ENCODE data around the gene TP73.
A peak's percentile ranks its signal among the peaks of the same experiment; 100 is the strongest.
"Not testable (repeated sequence)": the region's sequence is repeated elsewhere in the genome, so short reads cannot be mapped to it uniquely, and the experiment has no call there.

TP73 gene

DNA sequence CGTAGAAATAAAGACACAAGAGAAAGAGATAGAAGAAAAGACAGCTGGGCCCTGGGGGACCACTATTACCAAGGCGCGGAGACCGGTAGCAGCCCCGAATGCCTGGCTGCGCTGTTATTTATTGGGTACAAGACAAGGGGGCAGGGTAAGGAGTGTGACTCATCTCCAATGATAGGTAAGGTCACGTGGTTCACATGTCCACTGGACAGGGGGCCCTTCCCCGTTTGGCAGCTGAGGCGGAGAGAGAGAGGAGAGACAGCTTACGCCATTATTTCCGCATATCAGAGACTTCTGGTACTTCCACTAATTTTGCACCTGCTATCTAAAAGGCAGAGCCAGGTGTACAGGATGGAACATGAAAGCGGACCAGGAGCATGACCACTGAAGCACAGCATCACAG lies 31.6 kb upstream of the TP73 start:
- H3K27me3 ChIP-seq (ENCODE audit: control insufficient read depth, insufficient read depth, low read length): peaks cover 15% of the 10 kb centered on the region; the same call in 1 of the 2 replicates
- H3K4me1 ChIP-seq (ENCODE audit: control insufficient read depth, insufficient read depth, low read length): peaks cover 11% of the 10 kb centered on the region
- H3K4me3 ChIP-seq (ENCODE audit: low read depth, low read length): no peak overlapping the region
- no peak overlapping the region for H3K27ac ChIP-seq (ENCODE audit: low read depth, low read length)
- no peak overlapping the region for H3K9ac ChIP-seq (ENCODE audit: low read length)
- no peaks in the 10 kb centered on the region for H3K9me3 ChIP-seq (ENCODE audit: control insufficient read depth, insufficient read depth, low read depth, low read length)
- H3K36me3 ChIP-seq (ENCODE audit: control insufficient read depth, insufficient read depth, low read length): no peaks in the 10 kb centered on the region

DNA sequence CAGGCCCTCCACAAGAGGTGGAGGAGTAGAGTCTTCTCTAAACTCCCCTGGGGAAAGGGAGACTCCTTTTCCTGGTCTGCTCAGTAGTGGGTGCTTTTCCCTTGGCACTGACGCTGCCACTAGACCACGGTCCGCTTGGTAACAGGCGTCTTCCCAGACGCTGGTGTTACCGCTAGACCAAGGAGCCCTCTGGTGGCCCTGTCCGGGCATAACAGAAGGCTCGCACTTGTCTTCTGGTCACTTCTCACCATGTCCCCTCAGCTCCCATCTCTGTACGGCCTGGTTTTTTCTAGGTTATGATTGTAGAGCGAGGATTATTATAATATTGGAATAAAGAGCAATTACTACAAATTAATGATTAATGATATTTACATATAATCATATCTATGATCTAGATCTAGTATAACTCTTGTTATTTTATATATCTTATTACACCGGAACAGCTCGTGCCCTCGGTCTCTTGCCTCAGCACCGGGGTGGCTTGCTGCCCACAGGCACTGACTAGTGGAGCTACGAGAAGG lies 31.1 kb upstream of the TP73 start:
- H3K9ac ChIP-seq (ENCODE audit: low read length); H3K36me3 ChIP-seq (ENCODE audit: control insufficient read depth, insufficient read depth, low read length); H3K9me3 ChIP-seq (ENCODE audit: control insufficient read depth, insufficient read depth, low read depth, low read length); H3K27ac ChIP-seq (ENCODE audit: low read depth, low read length); H3K4me3 ChIP-seq (ENCODE audit: low read depth, low read length): not testable (repeated sequence)
- H3K27me3 ChIP-seq (ENCODE audit: control insufficient read depth, insufficient read depth, low read length): peaks cover 15% of the 10 kb centered on the region; the same call in 1 of the 2 replicates
- peaks cover 14% of the 10 kb centered on the region for H3K4me1 ChIP-seq (ENCODE audit: control insufficient read depth, insufficient read depth, low read length)

DNA sequence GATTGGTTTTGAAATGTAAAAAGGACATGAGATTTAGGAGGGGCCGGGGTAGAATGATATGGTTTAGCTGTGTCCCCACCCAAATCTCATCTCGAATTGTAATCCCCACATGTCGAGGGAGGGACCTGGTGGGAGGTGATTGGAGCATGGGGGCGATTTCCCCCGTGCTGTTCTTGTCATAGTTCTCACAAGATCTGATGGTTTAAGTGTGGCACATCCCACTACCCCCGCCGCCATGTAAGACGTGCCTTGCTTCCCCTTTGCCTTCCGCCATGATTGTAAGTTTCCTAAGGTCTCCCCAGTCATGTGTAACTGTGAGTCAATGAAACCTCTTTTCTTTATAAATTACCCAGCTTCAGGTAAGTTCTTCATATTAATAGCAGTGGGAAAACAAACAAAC lies 30.2 kb upstream of the TP73 start:
- not testable (repeated sequence) for H3K9me3 ChIP-seq (ENCODE audit: control insufficient read depth, insufficient read depth, low read depth, low read length); H3K9ac ChIP-seq (ENCODE audit: low read length); H3K27ac ChIP-seq (ENCODE audit: low read depth, low read length); H3K36me3 ChIP-seq (ENCODE audit: control insufficient read depth, insufficient read depth, low read length); H3K4me3 ChIP-seq (ENCODE audit: low read depth, low read length)
- Histone ChIP-seq H3K27me3 (ENCODE audit: control insufficient read depth, insufficient read depth, low read length) (peaks cover 15% of the 10 kb centered on the region; the same call in 1 of the 2 replicates), H3K4me1 (ENCODE audit: control insufficient read depth, insufficient read depth, low read length) (peaks cover 14% of the 10 kb centered on the region)

DNA sequence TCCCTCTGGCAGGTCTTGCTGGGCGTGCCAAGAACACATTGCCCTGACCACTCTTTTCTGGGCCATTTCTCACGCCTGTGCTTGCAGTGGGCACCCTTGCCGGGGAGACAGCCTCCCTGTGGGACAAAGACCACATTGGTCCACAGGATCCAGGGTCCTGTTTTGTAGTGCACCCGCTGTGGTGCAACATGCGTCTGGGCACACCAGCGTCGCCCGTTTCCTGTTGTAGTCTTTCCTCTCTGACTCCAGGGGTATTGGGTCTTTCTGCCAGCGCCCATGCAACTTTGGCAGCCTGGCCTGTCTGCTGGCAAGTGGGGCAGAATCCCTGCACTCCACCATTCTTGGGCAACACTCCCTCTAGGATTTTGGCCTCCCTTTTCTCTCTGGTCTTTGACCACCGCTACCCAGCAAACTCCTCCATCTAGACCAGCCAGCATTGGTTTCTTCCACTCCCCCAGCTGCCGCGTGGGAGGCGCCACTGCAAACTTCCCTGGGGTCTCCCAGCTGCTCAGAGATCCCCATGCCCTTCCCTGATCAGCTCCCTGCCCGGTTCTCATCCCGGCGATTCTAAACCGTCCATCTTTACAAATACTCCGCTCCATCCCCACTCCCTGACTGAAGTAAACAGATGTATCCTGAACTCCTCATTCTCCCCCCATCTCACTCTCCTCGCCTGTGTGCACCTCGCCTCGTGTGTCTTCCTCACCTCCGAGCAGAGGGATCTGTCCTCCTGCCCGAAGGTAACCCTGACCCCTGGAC lies 28.7 kb upstream of the TP73 start:
- Histone ChIP-seq H3K36me3 (ENCODE audit: control insufficient read depth, insufficient read depth, low read length) (peaks cover 15% of the 10 kb centered on the region), H3K27me3 (ENCODE audit: control insufficient read depth, insufficient read depth, low read length) (peaks cover 15% of the 10 kb centered on the region; the same call in 1 of the 2 replicates), H3K9ac (ENCODE audit: low read length) (peak overlapping the region; percentile 56), H3K4me3 (ENCODE audit: low read depth, low read length) (peak overlapping the region; percentile 94), H3K4me1 (ENCODE audit: control insufficient read depth, insufficient read depth, low read length) (peaks cover 11% of the 10 kb centered on the region), H3K9me3 (ENCODE audit: control insufficient read depth, insufficient read depth, low read depth, low read length) (no peaks in the 10 kb centered on the region), H3K27ac (ENCODE audit: low read depth, low read length) (no peak overlapping the region)

DNA sequence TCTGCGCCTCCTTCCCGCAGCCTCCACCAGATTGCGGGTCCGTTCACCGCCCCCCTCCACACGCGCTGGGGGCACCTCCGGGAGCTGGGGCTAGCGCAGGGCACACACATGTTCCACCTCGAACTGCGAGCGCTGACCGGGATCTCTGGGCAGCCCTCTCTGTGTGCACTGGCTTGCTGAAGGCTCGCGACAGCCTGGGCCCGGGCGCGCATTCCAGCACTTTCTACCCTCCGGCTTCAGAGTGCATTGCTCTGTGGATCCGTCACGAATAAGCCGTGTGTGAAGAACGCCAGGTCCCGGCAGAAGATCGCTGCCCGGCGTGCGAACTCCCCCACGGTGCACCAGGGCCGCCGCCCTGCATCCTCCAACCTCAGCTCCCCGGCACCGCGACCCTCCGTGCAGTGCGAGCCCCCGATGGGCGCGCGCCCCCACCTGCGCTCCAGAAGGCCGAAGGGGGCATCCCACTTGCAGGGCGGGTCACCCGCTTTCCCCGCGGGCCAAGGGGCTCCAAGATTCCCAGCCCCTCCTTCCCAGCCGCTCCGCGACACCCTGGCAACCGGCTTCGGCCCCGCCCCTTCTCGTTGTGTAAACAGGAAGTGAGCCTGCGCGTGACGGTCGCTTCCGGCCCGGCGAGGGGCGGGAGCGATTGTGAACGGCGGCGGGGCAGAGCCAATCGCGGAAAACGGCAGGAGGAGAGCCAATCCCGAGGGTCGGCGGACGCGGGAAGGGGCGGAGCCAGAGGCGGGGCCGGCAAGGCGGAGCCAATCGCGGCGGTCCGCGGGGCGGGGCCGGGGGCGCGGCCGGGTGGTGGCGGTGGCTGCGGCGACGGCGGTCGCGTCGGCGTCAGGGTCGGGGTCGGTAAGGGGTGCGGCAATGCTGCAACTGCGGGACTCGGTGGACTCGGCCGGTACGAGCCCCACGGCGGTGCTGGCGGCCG lies 27.8 kb upstream of the TP73 start, which contains the start of gene TPRG1L:
Gene TPRG1L, plus strand, starts transcription at position 816 of the 937 bp plus-strand sequence. Its CDS starts 58 bp downstream, at position 874.
- Histone ChIP-seq H3K27me3 (ENCODE audit: control insufficient read depth, insufficient read depth, low read length) (peaks cover 15% of the 10 kb centered on the region; the same call in 1 of the 2 replicates), H3K36me3 (ENCODE audit: control insufficient read depth, insufficient read depth, low read length) (peaks cover 23% of the 10 kb centered on the region), H3K9me3 (ENCODE audit: control insufficient read depth, insufficient read depth, low read depth, low read length) (no peaks in the 10 kb centered on the region), H3K4me3 (ENCODE audit: low read depth, low read length) (peak within 1 kb of the TSS; percentile 94), H3K9ac (ENCODE audit: low read length) (peak within 1 kb of the TSS; percentile 72), H3K4me1 (ENCODE audit: control insufficient read depth, insufficient read depth, low read length) (peaks cover 8% of the 10 kb centered on the region; the same call in 1 of the 2 replicates), H3K27ac (ENCODE audit: low read depth, low read length) (no peak within 1 kb of the TSS)

DNA sequence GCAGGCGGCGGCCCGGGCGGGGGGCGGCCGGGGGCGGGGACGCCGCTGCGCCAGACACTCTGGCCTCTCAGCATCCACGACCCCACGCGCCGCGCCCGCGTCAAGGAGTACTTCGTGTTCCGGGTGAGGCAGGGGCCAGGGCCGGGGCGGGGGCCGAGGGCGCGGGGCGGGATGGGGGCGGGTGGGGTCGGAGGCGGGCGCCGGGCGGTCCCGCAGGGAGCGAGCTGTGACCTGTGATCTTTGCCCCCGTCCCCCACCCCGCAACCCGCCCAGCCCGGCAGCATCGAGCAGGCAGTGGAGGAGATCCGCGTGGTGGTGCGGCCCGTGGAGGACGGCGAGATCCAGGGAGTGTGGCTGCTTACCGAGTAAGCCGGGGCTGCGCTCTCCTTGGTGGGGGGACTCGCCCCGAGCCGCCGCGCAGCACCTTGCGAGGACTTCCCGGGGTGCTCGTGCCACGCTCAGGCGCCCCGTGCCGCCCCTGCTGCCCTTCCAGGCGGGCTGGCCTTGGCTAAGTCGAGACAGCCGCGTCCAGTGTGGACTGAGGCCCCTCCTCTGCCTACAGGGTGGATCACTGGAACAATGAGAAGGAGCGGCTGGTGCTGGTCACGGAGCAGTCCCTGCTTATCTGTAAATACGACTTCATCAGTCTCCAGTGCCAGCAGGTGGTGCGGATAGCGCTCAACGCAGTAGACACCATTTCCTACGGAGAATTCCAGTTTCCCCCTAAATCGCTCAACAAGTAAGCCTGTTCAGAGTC lies 27.0 kb upstream of the TP73 start:
- H3K9me3 ChIP-seq (ENCODE audit: control insufficient read depth, insufficient read depth, low read depth, low read length): no peaks in the 10 kb centered on the region
- H3K27me3 ChIP-seq (ENCODE audit: control insufficient read depth, insufficient read depth, low read length): peaks cover 15% of the 10 kb centered on the region; the same call in 1 of the 2 replicates
- H3K27ac ChIP-seq (ENCODE audit: low read depth, low read length): no peak overlapping the region
- H3K4me1 ChIP-seq (ENCODE audit: control insufficient read depth, insufficient read depth, low read length): peaks cover 8% of the 10 kb centered on the region; the same call in 1 of the 2 replicates
- peaks cover 30% of the 10 kb centered on the region for H3K36me3 ChIP-seq (ENCODE audit: control insufficient read depth, insufficient read depth, low read length)
- H3K9ac ChIP-seq (ENCODE audit: low read length): peak overlapping the region; percentile 72
- peak overlapping the region; percentile 94 for H3K4me3 ChIP-seq (ENCODE audit: low read depth, low read length)

DNA sequence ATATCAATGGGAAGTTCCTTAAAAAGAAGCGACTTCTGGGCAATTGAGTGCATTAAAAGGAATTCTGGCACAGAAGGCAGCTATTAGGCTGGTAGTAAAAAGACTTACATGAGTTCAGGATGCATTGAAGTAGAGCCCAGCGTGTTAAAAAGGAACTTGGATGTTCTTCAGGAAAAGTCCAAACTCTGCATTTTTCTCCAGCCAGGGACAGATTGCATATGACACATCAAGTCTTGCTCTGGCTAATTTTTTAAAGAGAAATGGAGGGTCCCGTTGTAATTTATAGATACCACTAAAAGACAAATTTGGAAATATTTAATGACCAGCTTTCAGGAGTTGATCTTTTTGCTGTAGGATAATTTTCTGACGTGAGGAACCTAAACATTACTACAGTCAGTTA lies 26.3 kb upstream of the TP73 start:
- Histone ChIP-seq H3K4me3 (ENCODE audit: low read depth, low read length) (peak overlapping the region; percentile 94), H3K27ac (ENCODE audit: low read depth, low read length) (no peak overlapping the region), H3K4me1 (ENCODE audit: control insufficient read depth, insufficient read depth, low read length) (peaks cover 8% of the 10 kb centered on the region; the same call in 1 of the 2 replicates), H3K9me3 (ENCODE audit: control insufficient read depth, insufficient read depth, low read depth, low read length) (no peaks in the 10 kb centered on the region), H3K9ac (ENCODE audit: low read length) (no peak overlapping the region), H3K27me3 (ENCODE audit: control insufficient read depth, insufficient read depth, low read length) (peaks cover 12% of the 10 kb centered on the region; the same call in 1 of the 2 replicates), H3K36me3 (ENCODE audit: control insufficient read depth, insufficient read depth, low read length) (peaks cover 34% of the 10 kb centered on the region)

DNA sequence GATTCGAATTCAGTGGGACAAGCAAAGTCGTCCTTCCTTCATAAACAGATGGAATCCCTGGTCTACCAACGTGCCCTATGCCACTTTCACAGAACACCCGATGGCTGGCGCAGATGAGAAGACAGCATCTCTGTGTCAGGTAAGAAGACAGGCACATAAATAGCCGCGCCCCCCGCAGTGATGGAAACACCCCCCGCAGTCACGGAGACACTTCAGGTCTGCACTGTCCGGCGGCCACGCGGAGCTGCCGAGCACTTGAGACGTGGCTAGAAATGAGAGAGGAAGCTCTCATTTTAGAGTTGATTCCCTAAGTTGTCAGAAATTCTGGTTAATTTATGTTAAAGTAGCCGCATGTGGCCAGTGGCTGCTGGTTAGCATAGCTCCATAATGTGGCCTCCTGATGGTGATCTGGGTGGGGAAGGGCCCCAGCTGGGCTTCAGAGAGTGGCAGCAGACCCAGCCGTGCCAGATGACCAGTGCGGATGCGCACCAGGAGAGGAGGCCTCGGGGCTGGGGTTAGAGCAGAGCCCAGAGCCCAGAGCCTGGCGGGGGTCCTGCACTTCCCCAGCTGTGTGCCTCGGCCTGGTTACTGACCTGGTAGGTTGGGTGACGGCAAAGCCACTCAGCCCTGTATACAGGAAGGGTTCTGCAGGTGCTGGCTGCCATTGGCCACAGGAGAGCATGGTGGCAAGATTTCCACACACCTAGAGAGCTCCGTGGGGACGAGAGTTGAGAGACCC lies 24.6 kb upstream of the TP73 start:
- no peak overlapping the region for H3K27ac ChIP-seq (ENCODE audit: low read depth, low read length)
- H3K27me3 ChIP-seq (ENCODE audit: control insufficient read depth, insufficient read depth, low read length): peaks cover 11% of the 10 kb centered on the region; the same call in 1 of the 2 replicates
- H3K4me1 ChIP-seq (ENCODE audit: control insufficient read depth, insufficient read depth, low read length): peaks cover 8% of the 10 kb centered on the region; the same call in 1 of the 2 replicates
- H3K4me3 ChIP-seq (ENCODE audit: low read depth, low read length): no peak overlapping the region
- H3K36me3 ChIP-seq (ENCODE audit: control insufficient read depth, insufficient read depth, low read length): peaks cover 45% of the 10 kb centered on the region
- H3K9me3 ChIP-seq (ENCODE audit: control insufficient read depth, insufficient read depth, low read depth, low read length): no peaks in the 10 kb centered on the region
- no peak overlapping the region for H3K9ac ChIP-seq (ENCODE audit: low read length)

DNA sequence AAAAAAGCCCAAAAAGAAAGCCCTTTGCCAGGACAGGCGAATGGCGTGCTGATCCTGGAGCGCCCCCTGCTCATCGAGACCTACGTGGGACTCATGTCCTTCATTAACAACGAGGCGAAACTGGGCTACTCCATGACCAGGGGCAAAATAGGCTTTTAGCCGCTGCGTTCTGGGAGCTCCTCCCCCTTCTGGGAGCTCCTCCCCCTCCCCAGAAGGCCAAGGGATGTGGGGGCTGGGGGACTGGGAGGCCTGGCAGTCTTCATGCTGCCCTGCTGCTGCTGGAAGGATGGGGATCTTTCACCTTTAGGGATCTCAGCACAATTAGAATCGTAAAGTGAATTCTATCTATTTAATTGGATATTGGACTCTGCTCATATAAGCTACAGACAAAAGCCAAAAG lies 23.9 kb upstream of the TP73 start:
- Histone ChIP-seq H3K27ac (ENCODE audit: low read depth, low read length) (no peak overlapping the region), H3K4me3 (ENCODE audit: low read depth, low read length) (no peak overlapping the region), H3K27me3 (ENCODE audit: control insufficient read depth, insufficient read depth, low read length) (peaks cover 7% of the 10 kb centered on the region; the same call in 1 of the 2 replicates), H3K9ac (ENCODE audit: low read length) (no peak overlapping the region), H3K4me1 (ENCODE audit: control insufficient read depth, insufficient read depth, low read length) (peaks cover 7% of the 10 kb centered on the region; the same call in 1 of the 2 replicates), H3K9me3 (ENCODE audit: control insufficient read depth, insufficient read depth, low read depth, low read length) (no peaks in the 10 kb centered on the region), H3K36me3 (ENCODE audit: control insufficient read depth, insufficient read depth, low read length) (peaks cover 46% of the 10 kb centered on the region)
